Stimulated activated effector memory CD8-positive, alpha-beta T cell treated with anti-CD3 and anti-CD28 coated beads, Interleukin-12 subunit alpha, Interleukin-12 subunit beta, amount 100 ng/mL, for 72 hours (primary cell): ENCODE measurements around the gene TBL1X.

Source experiments
- ATAC-seq: fragments of 150-1000 bp; cut with Tn5 transposase; 2 replicates; pipeline ENCODE4 v1.10.0; 2021
- DNase-seq, 2 donors: peaks; one replicate each; pipeline ENCODE4 v3.0.0; 2021 to 2022; ENCODE audit warnings: low spot score in 2 of 2
- H3K27ac Mint-ChIP-seq: one replicate; pipeline ENCODE4 v1.8.0; 2022; ENCODE audit warnings: mild to moderate bottlenecking, mixed read lengths
- H3K36me3 Mint-ChIP-seq: one replicate; pipeline ENCODE4 v1.8.0; 2022; ENCODE audit warnings: mild to moderate bottlenecking, mixed read lengths
- H3K4me1 Mint-ChIP-seq: one replicate; pipeline ENCODE4 v1.8.0; 2022; ENCODE audit warnings: mixed read lengths
- H3K4me3 Mint-ChIP-seq: one replicate; pipeline ENCODE4 v1.8.0; 2022; ENCODE audit warnings: mild to moderate bottlenecking, mixed read lengths
- H3K9me3 Mint-ChIP-seq: one replicate; pipeline ENCODE4 v1.8.0; 2022; ENCODE audit warnings: mixed read lengths

Gene TBL1X

DNA sequence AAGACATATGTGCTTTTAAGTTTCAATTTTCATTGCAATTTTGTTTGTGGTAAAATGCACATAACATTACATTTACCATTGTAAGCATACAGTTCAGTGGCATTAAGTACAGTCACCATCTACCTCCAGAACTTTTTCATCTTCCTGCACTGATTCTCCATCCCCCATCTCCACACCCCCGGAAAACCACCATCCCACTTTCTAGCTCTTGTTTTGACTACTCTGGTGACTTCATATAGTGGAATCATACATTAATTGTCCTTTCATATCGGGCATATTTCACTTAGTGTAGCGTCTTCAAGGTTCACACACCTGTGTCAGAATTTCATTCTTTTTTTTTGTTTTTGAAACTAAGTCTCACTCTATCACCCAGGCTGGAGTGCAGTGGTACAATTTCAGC is 157.3 kb downstream of the TBL1X start:
- Mint-ChIP-seq H3K4me1 (peaks cover 36% of the 10 kb centered on the region), H3K27ac (no peak overlapping the region)

DNA sequence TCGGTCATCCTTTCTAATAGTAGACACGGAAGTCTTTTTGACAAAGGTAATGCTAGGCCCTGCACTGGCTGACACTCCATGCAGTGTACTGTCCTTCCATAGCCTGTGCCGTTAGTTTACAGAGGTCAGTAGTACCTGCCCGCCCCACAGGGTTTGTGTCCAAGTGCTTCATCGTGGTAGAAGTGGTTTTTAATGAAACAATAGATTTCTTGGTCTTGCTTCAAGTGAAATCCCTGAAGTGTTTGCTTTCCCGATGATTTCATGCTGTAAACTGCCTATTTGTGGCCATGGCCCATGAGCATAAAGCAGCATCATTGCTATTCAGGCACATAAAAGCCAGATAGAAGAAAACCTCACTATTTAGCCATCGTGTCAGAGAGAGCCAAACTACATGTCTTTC is 161.5 kb downstream of the TBL1X start:
- Mint-ChIP-seq H3K27ac (no peak overlapping the region), H3K4me1 (peaks cover 13% of the 10 kb centered on the region), H3K36me3 (no peaks in the 10 kb centered on the region), H3K4me3 (no peak overlapping the region), H3K9me3 (no peaks in the 10 kb centered on the region)
- DNase-seq: no peak
- ATAC-seq: no peak

More for the DNA sequence above, 157.3 kb downstream of the TBL1X start:
- DNase-seq: no peak
- Mint-ChIP-seq H3K36me3 (peaks cover 5% of the 10 kb centered on the region), H3K4me3 (no peak overlapping the region), H3K9me3 (no peaks in the 10 kb centered on the region)
- ATAC-seq: peak; percentile 55

DNA sequence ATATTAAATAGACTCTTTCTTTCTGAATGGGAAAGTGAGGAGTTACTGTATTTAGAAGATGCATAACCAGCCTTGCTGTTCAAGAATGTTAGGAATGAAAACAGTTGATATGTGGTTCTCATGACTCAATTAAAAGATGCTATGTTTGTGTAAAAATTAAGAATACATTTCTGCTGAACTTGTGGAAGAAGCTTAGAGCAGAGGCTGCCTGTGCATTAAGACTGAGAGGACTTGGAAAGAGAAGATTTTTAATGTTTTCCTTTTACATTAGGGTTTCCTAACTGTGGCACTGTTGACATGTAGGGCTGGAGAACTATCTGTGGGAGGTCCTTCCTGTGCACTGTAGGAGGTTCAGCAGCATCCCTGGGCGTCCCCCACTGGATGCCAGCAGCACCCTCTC is 163.1 kb downstream of the TBL1X start:
- Mint-ChIP-seq H3K27ac (no peak overlapping the region), H3K4me1 (peaks cover 6% of the 10 kb centered on the region), H3K9me3 (no peaks in the 10 kb centered on the region), H3K4me3 (no peak overlapping the region), H3K36me3 (no peaks in the 10 kb centered on the region)
- DNase-seq: no peak
- no peak for ATAC-seq

DNA sequence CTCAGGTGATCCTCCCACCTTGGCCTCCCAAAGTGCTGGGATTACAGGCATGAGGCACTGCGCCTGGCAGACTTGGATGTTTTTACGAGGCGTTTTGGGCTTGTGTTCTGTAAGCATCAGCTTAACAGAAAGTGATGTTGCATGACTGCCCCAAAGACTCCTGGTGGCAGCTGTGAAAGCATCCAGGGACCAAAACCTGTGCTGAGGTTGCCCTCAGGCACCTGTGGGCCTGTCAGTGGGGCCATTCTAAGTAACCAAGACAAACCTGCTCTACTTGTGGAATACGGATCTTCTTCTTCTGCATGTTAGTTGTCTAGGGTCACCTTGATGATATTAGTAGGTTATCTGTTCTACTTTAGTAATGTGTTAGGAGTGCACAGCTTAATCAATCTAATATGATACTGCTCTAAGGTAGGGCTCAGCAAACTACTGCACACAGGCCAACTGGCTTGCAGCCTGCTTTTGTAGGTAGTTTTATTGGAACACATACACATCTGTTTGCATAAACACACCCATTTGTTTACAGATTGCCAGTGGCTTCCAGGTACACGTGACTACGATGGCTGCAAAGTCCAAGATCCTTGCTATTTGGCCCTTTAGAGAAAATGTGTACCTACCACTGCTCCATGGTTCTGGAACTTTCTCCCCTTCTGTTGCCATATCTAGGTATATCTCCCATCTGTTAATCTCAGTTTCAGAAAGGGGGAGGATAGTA is 164.1 kb downstream of the TBL1X start:
- ATAC-seq (no peak), DNase-seq (no peak)
- no peak overlapping the region for H3K27ac Mint-ChIP-seq
- no peak overlapping the region for H3K4me3 Mint-ChIP-seq
- no peaks in the 10 kb centered on the region for H3K36me3 Mint-ChIP-seq
- H3K4me1 Mint-ChIP-seq: peaks cover 6% of the 10 kb centered on the region
- H3K9me3 Mint-ChIP-seq: no peaks in the 10 kb centered on the region

DNA sequence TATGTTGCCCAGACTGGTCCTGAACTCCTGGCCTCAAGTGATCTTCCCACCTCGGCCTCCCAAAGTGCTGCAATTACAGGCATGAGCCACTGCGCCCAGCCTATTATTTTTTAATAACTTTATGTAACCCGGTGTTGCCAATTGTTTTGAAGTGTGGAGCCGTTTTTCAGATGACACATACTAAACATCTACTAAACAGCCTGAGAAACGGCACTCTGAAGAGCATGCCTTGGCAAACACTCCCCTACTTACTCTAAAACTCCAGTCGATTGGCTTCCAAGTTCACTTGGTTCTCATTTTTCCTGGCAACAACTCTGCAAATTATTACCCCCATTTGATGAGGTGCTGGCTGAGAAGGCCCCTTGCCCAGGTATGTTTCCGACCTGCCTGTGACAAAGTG is 169.7 kb downstream of the TBL1X start:
- Mint-ChIP-seq H3K9me3 (no peaks in the 10 kb centered on the region), H3K36me3 (no peaks in the 10 kb centered on the region), H3K4me3 (no peak overlapping the region), H3K4me1 (peaks cover 15% of the 10 kb centered on the region), H3K27ac (no peak overlapping the region)
- DNase-seq (no peak), ATAC-seq (no peak)

DNA sequence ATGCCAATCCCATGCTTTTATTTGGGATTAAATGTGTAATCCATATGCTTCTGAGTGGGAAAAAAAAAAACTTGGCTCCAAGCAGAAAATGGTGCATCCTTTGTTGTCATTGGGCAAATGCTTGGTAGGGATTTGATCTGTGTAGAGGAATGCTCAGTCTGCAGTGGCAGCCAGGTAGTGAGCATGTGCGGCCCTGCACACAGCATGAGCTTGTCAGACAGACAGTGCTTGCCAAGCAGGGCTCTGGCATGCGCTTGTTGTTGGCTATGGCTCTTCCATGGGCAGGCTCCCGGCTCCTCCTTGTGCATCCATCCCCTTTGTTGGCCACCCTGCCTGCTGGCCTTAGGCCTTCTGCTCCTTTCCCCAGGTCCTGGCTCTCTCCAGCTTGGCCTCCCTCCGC is 170.5 kb downstream of the TBL1X start:
- Mint-ChIP-seq H3K4me1 (peaks cover 15% of the 10 kb centered on the region), H3K36me3 (no peaks in the 10 kb centered on the region), H3K4me3 (no peak overlapping the region), H3K9me3 (no peaks in the 10 kb centered on the region), H3K27ac (no peak overlapping the region)
- DNase-seq: no peak
- ATAC-seq: no peak

DNA sequence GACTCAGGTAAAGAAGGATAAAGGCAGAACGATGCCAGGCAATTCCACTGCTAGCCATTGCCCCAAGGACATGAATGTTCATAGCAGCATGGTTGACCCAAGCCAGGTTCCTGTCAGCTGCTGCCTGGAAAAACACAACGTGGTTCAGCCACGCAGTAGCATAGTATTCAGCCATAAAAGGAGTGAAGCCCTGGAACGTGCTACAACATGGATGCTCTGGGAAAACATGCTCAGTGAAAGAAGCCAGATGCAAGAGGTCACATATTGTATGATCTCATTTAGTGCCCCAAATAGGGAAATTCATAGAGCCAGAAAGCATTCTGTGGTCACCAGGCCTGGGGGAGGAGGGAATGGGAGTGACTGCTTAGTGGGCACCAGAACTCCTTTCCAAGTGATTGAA is 170.9 kb downstream of the TBL1X start:
- no peak overlapping the region for H3K4me3 Mint-ChIP-seq

DNA sequence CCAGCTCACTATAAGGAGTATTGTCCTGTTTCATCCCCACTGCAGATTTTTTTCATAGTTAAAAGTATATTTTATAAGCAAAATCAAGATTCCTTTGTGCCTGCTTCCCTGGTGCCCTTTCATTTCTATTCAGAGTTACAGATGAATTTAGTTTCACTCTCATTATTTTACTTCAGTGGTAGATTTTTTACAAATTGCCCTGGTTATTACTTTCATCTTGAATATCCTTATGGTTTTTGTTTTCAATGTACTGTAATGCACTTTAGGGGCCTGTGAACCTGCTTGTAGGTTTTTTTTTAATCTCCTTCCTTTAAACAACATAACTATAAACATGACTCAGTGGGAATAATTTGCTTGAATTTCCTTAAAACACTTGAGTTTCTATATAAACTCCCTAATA is 174.0 kb downstream of the TBL1X start:
- no peak overlapping the region for H3K27ac Mint-ChIP-seq
- H3K9me3 Mint-ChIP-seq: no peaks in the 10 kb centered on the region
- H3K4me1 Mint-ChIP-seq: peaks cover 28% of the 10 kb centered on the region
- no peaks in the 10 kb centered on the region for H3K36me3 Mint-ChIP-seq
- H3K4me3 Mint-ChIP-seq: no peak overlapping the region
- no peak for DNase-seq
- ATAC-seq: peak; percentile 48

More for the DNA sequence above, 170.9 kb downstream of the TBL1X start:
- no peak overlapping the region for H3K27ac Mint-ChIP-seq
- no peaks in the 10 kb centered on the region for H3K9me3 Mint-ChIP-seq
- ATAC-seq: no peak
- DNase-seq: no peak
- no peaks in the 10 kb centered on the region for H3K36me3 Mint-ChIP-seq
- H3K4me1 Mint-ChIP-seq: peaks cover 15% of the 10 kb centered on the region

DNA sequence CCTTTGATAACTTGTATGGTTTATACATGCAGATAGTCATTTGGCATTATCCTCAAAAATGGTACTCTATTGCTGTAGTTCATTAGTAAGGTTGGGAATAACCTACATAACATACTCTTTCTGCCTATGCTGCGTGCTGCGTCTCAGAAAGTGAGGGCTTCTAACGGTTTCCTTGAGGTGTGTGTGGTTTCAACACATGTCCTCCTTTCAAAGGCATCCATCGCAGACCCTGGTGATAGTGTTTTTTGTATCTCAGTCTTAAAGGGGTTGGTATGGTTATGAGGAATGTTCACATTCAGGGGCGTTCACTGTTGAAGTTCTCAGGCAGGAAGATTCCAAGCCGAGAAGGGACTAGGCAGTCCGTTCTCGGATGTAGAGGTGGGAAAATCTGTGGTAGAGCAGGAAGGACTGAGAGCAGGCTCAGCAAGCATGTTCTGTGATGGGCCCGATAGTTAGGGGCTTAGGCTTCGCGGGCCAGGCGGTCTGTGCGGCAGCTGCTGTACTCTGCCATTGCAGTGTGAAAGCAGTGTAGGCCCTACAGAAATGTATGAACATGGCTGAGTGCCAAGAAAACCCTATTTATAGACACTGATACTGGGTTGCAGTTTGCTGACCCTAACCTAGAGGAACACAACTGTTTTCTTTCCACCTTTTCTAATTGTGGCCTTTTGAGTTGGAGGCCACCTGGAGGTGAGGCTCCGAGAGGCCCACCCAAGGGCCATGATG is 177.6 kb downstream of the TBL1X start:
- no peak for DNase-seq
- Mint-ChIP-seq H3K4me3 (no peak overlapping the region), H3K4me1 (peaks cover 32% of the 10 kb centered on the region), H3K27ac (peak overlapping the region; percentile 67), H3K9me3 (no peaks in the 10 kb centered on the region), H3K36me3 (no peaks in the 10 kb centered on the region)
- no peak for ATAC-seq

DNA sequence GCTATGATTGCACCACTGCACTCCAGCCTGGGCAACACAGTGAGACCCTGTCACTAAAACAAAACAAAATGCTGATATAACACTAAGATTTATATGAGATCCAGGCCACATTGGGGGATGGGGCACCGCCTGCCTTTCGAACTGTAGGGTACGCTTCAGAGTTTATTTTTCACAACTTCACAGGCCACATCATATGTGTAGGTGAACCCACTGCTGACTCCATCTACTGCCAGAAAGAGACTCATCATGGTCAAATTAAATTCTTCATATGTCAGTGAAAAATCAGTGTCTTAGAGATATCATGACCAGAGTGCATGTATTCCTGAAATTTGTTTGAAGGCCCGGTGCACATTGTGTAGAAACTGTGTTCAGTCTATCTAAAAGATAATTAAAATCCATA is 178.9 kb downstream of the TBL1X start:
- Mint-ChIP-seq H3K4me3 (no peak overlapping the region), H3K27ac (peak overlapping the region; percentile 40)
- peak; percentile 57 for ATAC-seq

DNA sequence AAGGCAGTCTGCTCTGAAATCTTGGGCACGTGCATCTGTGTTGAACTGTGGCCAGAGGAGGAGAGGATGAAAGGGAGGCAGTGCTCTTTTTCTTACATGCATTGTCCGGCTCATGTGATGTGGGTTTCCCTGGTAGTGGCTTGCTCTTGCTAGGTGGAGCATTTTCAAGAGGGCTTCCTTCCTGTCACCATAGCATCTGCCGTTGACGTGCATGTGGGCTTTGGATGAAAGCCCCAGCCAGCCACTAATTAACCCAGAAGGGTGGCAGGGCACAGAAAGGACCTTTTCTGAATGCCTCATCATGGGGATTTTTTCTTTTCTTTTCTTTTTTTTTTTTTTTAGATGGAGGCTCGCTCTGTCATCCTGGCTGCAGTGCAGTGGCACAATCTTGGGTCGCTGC is 179.5 kb downstream of the TBL1X start:
- ATAC-seq (peak; percentile 99), DNase-seq (peak; percentile 3 to 54)
- Mint-ChIP-seq H3K4me3 (no peak overlapping the region), H3K27ac (peak overlapping the region; percentile 40), H3K36me3 (no peaks in the 10 kb centered on the region), H3K4me1 (peaks cover 30% of the 10 kb centered on the region), H3K9me3 (no peaks in the 10 kb centered on the region)

More for the DNA sequence above, 178.9 kb downstream of the TBL1X start:
- Mint-ChIP-seq H3K4me1 (peaks cover 30% of the 10 kb centered on the region), H3K9me3 (no peaks in the 10 kb centered on the region), H3K36me3 (no peaks in the 10 kb centered on the region)
- no peak for DNase-seq

DNA sequence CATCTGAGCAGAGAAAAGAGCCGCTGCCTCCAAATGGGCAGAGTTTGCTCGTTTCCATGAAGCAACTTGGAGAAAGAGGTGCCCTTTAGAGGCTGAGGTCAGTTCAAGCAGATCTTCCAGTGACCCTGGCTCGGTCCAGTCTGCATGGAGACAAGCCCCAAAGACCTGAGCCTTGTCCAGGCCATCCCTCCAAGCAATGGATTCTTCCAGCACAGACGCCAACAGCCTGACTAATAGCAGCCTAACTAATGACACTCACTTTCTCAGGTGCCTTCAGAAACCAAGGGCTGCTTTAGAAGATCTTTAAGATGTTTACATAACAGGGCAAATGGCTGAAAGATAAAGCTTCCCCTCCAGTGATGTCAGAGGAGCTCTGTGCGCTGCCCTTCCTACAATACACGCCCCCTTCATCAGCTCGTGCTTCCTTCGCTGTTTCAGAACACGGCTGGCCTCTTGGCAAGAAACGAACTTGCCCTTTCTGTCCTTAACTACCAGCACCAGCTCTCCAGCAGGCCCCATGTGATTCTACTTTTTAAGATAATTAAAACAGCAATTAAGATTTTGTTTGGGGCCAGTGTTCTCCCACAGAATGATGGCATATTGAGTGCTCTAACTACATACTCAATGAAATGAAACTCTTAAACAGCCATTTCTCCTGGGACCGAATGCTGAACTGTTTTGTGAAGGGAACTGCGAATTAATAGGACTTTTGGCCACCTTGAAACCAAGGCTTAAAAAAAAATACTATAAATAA is 181.8 kb downstream of the TBL1X start:
- ATAC-seq (no peak), DNase-seq (no peak)
- Mint-ChIP-seq H3K27ac (peak overlapping the region; percentile 40), H3K4me3 (no peak overlapping the region), H3K36me3 (no peaks in the 10 kb centered on the region), H3K9me3 (no peaks in the 10 kb centered on the region), H3K4me1 (peaks cover 30% of the 10 kb centered on the region)

DNA sequence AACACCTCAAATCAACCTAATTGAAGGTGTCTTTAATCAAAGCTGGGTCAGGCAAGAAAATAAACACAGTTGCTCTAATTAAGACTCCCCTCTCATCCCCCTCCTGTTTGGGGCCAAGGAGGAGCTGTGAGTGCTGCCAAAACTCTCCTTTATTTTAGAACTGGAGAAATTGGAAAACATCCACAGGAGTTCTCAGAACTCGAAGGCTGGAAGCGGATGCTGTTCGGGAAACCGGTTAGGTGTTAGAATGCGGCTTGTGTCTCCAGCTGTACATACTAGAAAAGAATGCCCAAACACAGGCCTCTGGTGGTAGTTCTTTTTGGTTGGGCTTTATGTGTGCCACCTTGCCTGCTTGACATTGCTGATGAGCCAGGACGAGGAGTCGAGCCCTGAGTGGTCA is 182.6 kb downstream of the TBL1X start:
- ATAC-seq (no peak), DNase-seq (no peak)
- no peak overlapping the region for H3K4me3 Mint-ChIP-seq
- no peaks in the 10 kb centered on the region for H3K9me3 Mint-ChIP-seq
- no peak overlapping the region for H3K27ac Mint-ChIP-seq
- H3K4me1 Mint-ChIP-seq: peaks cover 22% of the 10 kb centered on the region
- no peaks in the 10 kb centered on the region for H3K36me3 Mint-ChIP-seq

DNA sequence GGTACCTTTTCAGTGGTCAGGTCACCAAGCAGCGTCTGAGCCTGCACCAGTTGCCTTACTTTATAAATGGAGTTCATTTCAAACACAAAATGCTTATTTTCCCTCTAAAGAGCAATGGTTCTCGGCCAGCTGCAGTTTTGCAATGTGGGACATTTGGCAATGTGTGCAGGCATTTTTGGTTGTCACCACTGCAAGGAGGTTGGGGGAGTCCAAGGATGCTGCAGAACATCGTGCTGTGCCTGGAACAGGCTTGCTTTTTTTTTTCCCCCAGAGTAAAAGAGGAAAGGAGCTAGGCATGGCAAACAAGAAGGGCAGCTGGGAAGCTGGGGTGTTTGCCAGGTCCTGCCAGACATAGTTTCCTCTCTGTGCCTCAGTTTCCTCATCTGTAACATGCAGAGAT is 185.2 kb downstream of the TBL1X start:
- DNase-seq (no peak), ATAC-seq (no peak)
- H3K36me3 Mint-ChIP-seq: peaks cover 9% of the 10 kb centered on the region
- H3K4me3 Mint-ChIP-seq: no peak overlapping the region
- no peaks in the 10 kb centered on the region for H3K4me1 Mint-ChIP-seq
- H3K9me3 Mint-ChIP-seq: no peaks in the 10 kb centered on the region
- H3K27ac Mint-ChIP-seq: no peak overlapping the region

DNA sequence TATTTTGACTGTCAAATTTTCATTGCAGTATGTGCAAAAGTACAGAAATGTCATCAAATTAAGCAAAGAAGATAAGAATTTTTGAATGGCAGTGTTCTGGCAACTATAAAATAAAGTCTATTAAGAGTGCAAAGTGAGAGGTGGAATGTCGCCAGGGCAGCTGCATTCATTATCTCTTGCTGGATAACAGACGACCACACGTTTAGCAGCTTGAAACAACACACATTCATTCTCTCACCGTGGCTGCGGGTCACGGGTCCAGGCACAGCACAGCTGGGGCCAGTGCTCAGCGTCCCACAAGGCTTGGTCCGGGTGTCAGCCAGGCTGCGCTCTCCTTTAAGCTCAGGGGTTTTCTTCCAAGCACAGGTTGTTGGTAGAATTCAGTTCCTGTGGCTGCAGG is 186.9 kb downstream of the TBL1X start:
- ATAC-seq (no peak), DNase-seq (no peak)
- no peak overlapping the region for H3K4me3 Mint-ChIP-seq
- no peaks in the 10 kb centered on the region for H3K9me3 Mint-ChIP-seq
- no peak overlapping the region for H3K27ac Mint-ChIP-seq
- no peaks in the 10 kb centered on the region for H3K4me1 Mint-ChIP-seq
- peaks cover 9% of the 10 kb centered on the region for H3K36me3 Mint-ChIP-seq

DNA sequence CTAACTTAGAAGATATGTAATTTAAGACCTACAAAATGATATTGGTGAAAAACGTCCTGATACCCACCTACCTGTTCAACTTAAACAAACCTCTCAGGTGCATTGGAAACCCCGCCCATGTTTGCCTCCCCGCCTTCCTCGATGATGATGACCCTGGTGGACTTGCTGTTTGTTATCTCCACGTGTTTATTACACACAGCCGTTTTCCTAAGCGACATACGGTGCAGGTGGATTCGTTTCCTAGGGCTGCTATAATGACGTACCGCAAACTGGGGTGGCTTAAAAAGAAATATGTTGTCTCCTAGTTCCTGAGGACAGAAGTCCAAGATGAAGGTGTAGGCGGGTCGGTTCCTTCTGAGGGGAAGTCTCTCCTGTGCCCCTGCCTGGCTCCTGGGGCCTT is 190.1 kb downstream of the TBL1X start:
- Mint-ChIP-seq H3K27ac (no peak overlapping the region), H3K4me3 (no peak overlapping the region), H3K36me3 (peaks cover 9% of the 10 kb centered on the region), H3K4me1 (no peaks in the 10 kb centered on the region), H3K9me3 (no peaks in the 10 kb centered on the region)
- no peak for ATAC-seq
- DNase-seq: no peak
